Transverse colon (tissue), 4 donors: ENCODE data around the gene SELENOS. TPM values are rescaled to one million over a fixed set of nuclear protein-coding genes. Genes with fewer than 3 reads are reported as not detected.

ENCODE experiments used
- DNase-seq: peaks from one replicate; pipeline ENCODE4 v3.0.0-alpha.2; 2019
- H3K27ac ChIP-seq, 4 donors: fragments of 200-600 bp; sonication (generic); 2 replicates each; pipeline ENCODE4 v1.5.1; 2016 to 2018; ENCODE audit warnings: inconsistent platforms in 4 of 4
- H3K27me3 ChIP-seq: fragments of 200-600 bp; sonication (generic); 2 replicates; pipeline ENCODE4 v1.5.1; 2017; ENCODE audit warnings: inconsistent platforms
- H3K36me3 ChIP-seq, 4 donors: fragments of 200-600 bp; sonication (generic); 2 replicates each; pipeline ENCODE4 v1.5.1; 2017 to 2019; ENCODE audit warnings: inconsistent platforms in 4 of 4
- H3K4me1 ChIP-seq, 4 donors: fragments of 200-600 bp; sonication (generic); 2 replicates each; pipeline ENCODE4 v1.5.1; 2017 to 2020; ENCODE audit warnings: inconsistent platforms in 4 of 4
- H3K4me3 ChIP-seq, 4 donors: fragments of 200-600 bp; sonication (generic); 1 replicate in 1 of 4; 2 replicates in 3 of 4; pipeline versions ENCODE4 v1.5.1 to v1.6.1; 2017 to 2019; ENCODE audit warnings: inconsistent platforms in 4 of 4
- H3K9me3 ChIP-seq, 2 donors: fragments of 200-600 bp; sonication (generic); 2 replicates each; pipeline ENCODE4 v1.5.1; 2017 to 2019; ENCODE audit warnings: inconsistent platforms in 2 of 2
- CTCF ChIP-seq, 5 experiments: fragments of 200-600 bp in 3 of 5; fragments of 450-650 bp in 2 of 5; sonication (generic) in 3 of 5; IDR thresholded peaks; 1 replicate in 2 of 5; 2 replicates in 3 of 5; pipeline ENCODE4 v1.5.1; 2016 to 2017; ENCODE audit warnings: antibody characterized with exemption in 5 of 5, inconsistent platforms in 3 of 5, mild to moderate bottlenecking in 2 of 5, moderate library complexity in 1 of 5
- EP300 ChIP-seq: sonication (generic); formaldehyde crosslinking; IDR thresholded peaks from one replicate; pipeline ENCODE4 v1.6.1; 2017; ENCODE audit warnings: antibody characterized with exemption, low read depth
- POLR2A ChIP-seq: fragments of 450-650 bp; IDR thresholded peaks from one replicate; pipeline ENCODE4 v1.6.1; 2016; ENCODE audit warnings: antibody characterized with exemption, mild to moderate bottlenecking, moderate library complexity
- POLR2AphosphoS5 ChIP-seq, 3 donors: sonication (generic); formaldehyde crosslinking; IDR thresholded peaks; one replicate each; pipeline ENCODE4 v1.6.1; 2016; ENCODE audit warnings: antibody characterized with exemption in 3 of 3
- WGBS, 2 donors: methylation state at CpG; one replicate each; pipeline ENCODE4 v1.1.5; 2018; ENCODE audit warnings: low coverage in 1 of 2; 5-methylcytosine and 5-hydroxymethylcytosine counted together
- in situ Hi-C, 4 donors: fragments of 200-750 bp; cut with MboI; loops; one replicate each; pipeline versions ENCODE4 v1.15.0 to v1.15.1; 2017; ENCODE audit warnings: low sequenced_read_pairs in 3 of 4, low pct_ligation_motif_present in 1 of 4, low pct_unique_long_range_greater_than_20kb in 1 of 4
- intact Hi-C: fragments of 100-400 bp; cut with DNase I; formaldehyde crosslinking; loops from one replicate; pipeline ENCODE4 v1.15.1; 2023; ENCODE audit warnings: low total_unique reads
- total RNA-seq, 4 donors: library from RNA; depleted of rRNA; stranded (reverse); fragments of >200 nt; gene quantifications; one replicate each; pipeline ENCODE4 v1.1.0, GENCODE V29; 2016

The SELENOS gene
- total RNA-seq, 4 donors from 2014 or later, result 24.9 to 128 (median 120) TPM

DNA sequence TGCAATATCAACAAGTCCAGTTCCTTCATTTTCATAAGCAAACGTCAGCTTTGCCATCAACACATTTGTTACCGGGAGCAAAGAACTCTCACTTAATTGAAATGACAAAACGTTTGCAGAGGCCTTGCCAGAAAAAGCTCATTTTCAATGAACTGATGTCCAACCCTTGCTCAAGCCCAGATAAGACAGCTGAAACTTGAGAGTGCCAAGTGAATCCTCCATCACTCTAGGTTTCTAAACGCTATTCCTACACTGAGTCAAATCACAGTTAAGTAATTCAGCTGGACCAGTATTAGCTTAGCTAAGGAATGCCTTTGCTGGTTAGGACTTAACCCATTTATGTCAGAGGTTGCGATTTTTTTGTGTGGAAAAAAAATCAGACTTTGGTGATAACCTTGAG, 36.9 kb downstream of the SELENOS start:
- no peak for DNase-seq
- Histone ChIP-seq H3K27ac (peak overlapping the region in 2 of 4 donors; percentile 5 to 26), H3K27me3 (no peaks in the 10 kb centered on the region), H3K4me1 (peaks cover 0 to 61% (median 11%) of the 10 kb centered on the region in 4 donors), H3K4me3 (no peak overlapping the region), H3K9me3 (no peaks in the 10 kb centered on the region), H3K36me3 (peaks cover 0 to under 1% (median 0%) of the 10 kb centered on the region in 4 donors)
- WGBS, 2 donors, result 64 to 73% methylated on average over 5 of the region's 5 CpGs
- in situ Hi-C loops, result no loop called here
- intact Hi-C loops, result loop anchor here (10.0 kb wide), 1 partner anchor 116 kb away; no protein-coding TSS in a partner anchor
- TF ChIP-seq POLR2A, result no peak
- TF ChIP-seq EP300, result no peak
- TF ChIP-seq CTCF (IDR thresholded peaks at IDR 0.05), result no peak
- TF ChIP-seq POLR2AphosphoS5 (IDR thresholded peaks at IDR 0.05), result peak in 1 of 3 donors; percentile 16

DNA sequence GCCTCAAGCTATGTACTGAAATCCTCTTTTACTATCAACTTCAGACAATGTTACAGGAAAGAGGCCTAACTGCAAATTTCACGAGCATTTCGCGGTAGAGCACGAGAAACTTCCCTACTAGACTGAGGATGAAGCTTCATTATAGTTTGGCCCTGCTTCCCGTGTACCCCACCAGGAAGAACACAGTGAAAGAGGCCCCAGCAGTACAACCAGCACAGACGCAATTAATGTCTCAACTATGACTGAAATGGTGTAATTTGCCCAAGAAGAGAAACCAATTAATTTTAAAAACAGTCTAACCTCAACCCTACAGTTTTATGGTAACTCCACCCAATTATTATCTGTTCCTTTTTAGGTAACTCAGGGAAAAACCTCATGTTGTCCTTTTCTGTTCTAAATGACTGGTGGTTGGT, 37.6 kb downstream of the SELENOS start:
- Histone ChIP-seq H3K4me3 (no peak overlapping the region), H3K27me3 (no peaks in the 10 kb centered on the region), H3K9me3 (no peaks in the 10 kb centered on the region), H3K4me1 (peaks cover 0 to 58% (median 10%) of the 10 kb centered on the region in 4 donors), H3K27ac (peak overlapping the region in 3 of 4 donors; percentile 17 to 26 (median 24)), H3K36me3 (peaks cover 0 to 7% (median 4%) of the 10 kb centered on the region in 4 donors)
- in situ Hi-C loops, result no loop called here
- WGBS, 2 donors, result 62 to 96% methylated on average over 4 to 6 of the region's 6 CpGs
- DNase-seq, result no peak
- no peak for TF ChIP-seq EP300
- TF ChIP-seq CTCF (IDR thresholded peaks at IDR 0.05), result no peak
- TF ChIP-seq POLR2AphosphoS5 (IDR thresholded peaks at IDR 0.05), result no peak
- TF ChIP-seq POLR2A, result no peak
- intact Hi-C loops, result loop anchor here (10.0 kb wide), 1 partner anchor 115 kb away; no protein-coding TSS in a partner anchor

- in situ Hi-C loops (no loop called here), intact Hi-C loops (no loop called here)
- no peak overlapping the region for H3K4me3 ChIP-seq
- no peaks in the 10 kb centered on the region for H3K27me3 ChIP-seq
- H3K4me1 ChIP-seq, result peaks cover 0 to 40% (median 4%) of the 10 kb centered on the region in 4 donors
- no peak for DNase-seq
- WGBS, 2 donors, result 81 to 89% methylated on average over 12 of the region's 12 CpGs
- no peaks in the 10 kb centered on the region for H3K9me3 ChIP-seq
- peaks cover 0 to 12% (median 6%) of the 10 kb centered on the region in 4 donors for H3K36me3 ChIP-seq
- H3K27ac ChIP-seq, result peak overlapping the region in 1 of 4 donors; percentile 15
- TF ChIP-seq POLR2A, result no peak
- TF ChIP-seq EP300, result no peak
- no peak for TF ChIP-seq POLR2AphosphoS5 (IDR thresholded peaks at IDR 0.05)
- TF ChIP-seq CTCF (IDR thresholded peaks at IDR 0.05), result no peak
Observed at GRCh38 chr15:101237251-101237650, 40.0 kb downstream of the SELENOS start.

- DNase-seq, result no peak
- intact Hi-C loops (no loop called here), in situ Hi-C loops (no loop called here)
- Histone ChIP-seq H3K27ac (no peak overlapping the region), H3K36me3 (peaks cover 0 to 12% (median 6%) of the 10 kb centered on the region in 4 donors), H3K4me1 (peaks cover 0 to 10% (median 0%) of the 10 kb centered on the region in 4 donors), H3K4me3 (no peak overlapping the region), H3K27me3 (no peaks in the 10 kb centered on the region), H3K9me3 (peaks cover 0 to 5% of the 10 kb centered on the region in 2 donors)
- WGBS, 2 donors, result 88 to 97% methylated on average over 5 of the region's 5 CpGs
- TF ChIP-seq CTCF (IDR thresholded peaks at IDR 0.05) (no peak), EP300 (no peak), POLR2AphosphoS5 (IDR thresholded peaks at IDR 0.05) (no peak), POLR2A (no peak)
Observed at GRCh38 chr15:101233651-101234280, 43.5 kb downstream of the SELENOS start.
